Measurements from ENCODE around the gene CYP3A5. TPM values are rescaled to one million over a fixed set of nuclear protein-coding genes. Genes with fewer than 3 reads are reported as not detected.

Gene CYP3A5
- total and polyA plus RNA-seq, 9 of the 15 experiments (the other 6 are each of a cell fraction or from before 2014, with no cell fraction given), result 0.73 to 2.8 (median 1.5) TPM

GRCh38 chr7:99625321-99625720 lies 54.5 kb downstream of the CYP3A5 start:
- in situ Hi-C loops (cut with MboI) (no loop called here), intact Hi-C loops (cut with micrococcal nuclease) (no loop called here)
- no peak overlapping the region for H3K4me2 ChIP-seq (ENCODE audit: insufficient read depth, low read length)
- POLR2A ChIA-PET, result interaction anchor here (0.6 to 1.4 kb wide), 3 partner anchors 8 to 344 kb away, joined by 3 to 5 read pairs (median 3); no protein-coding TSS in a partner anchor
- peaks cover 98% of the 10 kb centered on the region for H3K36me3 ChIP-seq (ENCODE audit: control insufficient read depth, insufficient read depth, low read length)
- peaks cover 11% of the 10 kb centered on the region; the same call in 1 of the 2 replicates for H4K20me1 ChIP-seq (replicated peaks; ENCODE audit: control insufficient read depth, insufficient read depth, low read length)
- ATAC-seq (no peak), FAIRE-seq (no peak), DNase-seq (ENCODE audit: extremely low read depth in 1 of 4, low spot score in 3 of 4) (no peak)
- H3K79me2 ChIP-seq (ENCODE audit: control insufficient read depth, insufficient read depth, low read length), result no peaks in the 10 kb centered on the region
- H3K4me1 ChIP-seq (replicated peaks in 1 of 2; ENCODE audit: control insufficient read depth in 2 of 2, insufficient read depth in 2 of 2, low read length in 2 of 2), result peaks cover 0 to 8% of the 10 kb centered on the region in 2 experiments; a peak in 2 of 5 replicates
- BruUV-seq (replicated peaks), result no TSS peak
- no peaks in the 10 kb centered on the region for H3K9me3 ChIP-seq (replicated peaks; ENCODE audit: control insufficient read depth, insufficient read depth, low read depth, low read length)
- CTCF ChIA-PET (ENCODE audit: low intra/inter-chr PET ratio), result no interaction called here
- H3K9ac ChIP-seq (ENCODE audit: insufficient read depth in 1 of 2, low read depth in 2 of 2, low read length in 2 of 2), result 0 out of 4 replicates have a peak overlapping the region, but pooled peaks of 1 of the 2 experiments have one; percentile 7
- no peaks in the 10 kb centered on the region for H3K27me3 ChIP-seq (ENCODE audit: control insufficient read depth in 2 of 2, insufficient read depth in 2 of 2, low read length in 2 of 2)
- no peak overlapping the region for H3K27ac ChIP-seq (ENCODE audit: extremely low read depth, low read depth, low read length)
- no peaks in the 10 kb centered on the region for H3K9me1 ChIP-seq (ENCODE audit: control insufficient read depth, insufficient read depth, low read length)
- H2AFZ ChIP-seq (ENCODE audit: low read depth, low read length), result no peak overlapping the region
- whole genome bisulfite sequencing (ENCODE audit: insufficient coverage, low coverage, missing lambda C conversion rate), result 75% methylated on average over 5 of the region's 5 CpGs
- H3K4me3 ChIP-seq, result no peak overlapping the region
- TF ChIP-seq PRPF4 (IDR thresholded peaks at IDR 0.05; ENCODE audit: insufficient read depth, low read depth, low read length, poor library complexity, severe bottlenecking) (no peak), DIDO1 (tag; IDR thresholded peaks at IDR 0.05; ENCODE audit: low read depth) (no peak), MYBL2 (IDR thresholded peaks at IDR 0.05; ENCODE audit: low read depth) (no peak), MYBL2 (CRISPR knock-in tag; IDR thresholded peaks at IDR 0.05; ENCODE audit: borderline replicate concordance) (no peak), ZNF124 (CRISPR knock-in tag; IDR thresholded peaks at IDR 0.05) (no peak), ZNF347 (CRISPR knock-in tag; IDR thresholded peaks at IDR 0.05; ENCODE audit: low read depth) (no peak), RBBP5 (IDR thresholded peaks at IDR 0.05; ENCODE audit: borderline replicate concordance, insufficient read depth, low read length, poor library complexity, severe bottlenecking) (no peak), EZH2 (IDR thresholded peaks at IDR 0.05; ENCODE audit: borderline replicate concordance, low read depth, low read length) (no peak), PHF21A (IDR thresholded peaks at IDR 0.05; ENCODE audit: borderline replicate concordance, low read depth) (no peak), ELF4 (CRISPR knock-in tag; IDR thresholded peaks at IDR 0.05) (no peak), ZFP91 (CRISPR knock-in tag; IDR thresholded peaks at IDR 0.05) (no peak), CEBPZ (IDR thresholded peaks at IDR 0.05; ENCODE audit: borderline replicate concordance, low read depth, low read length) (no peak), ELF2 (CRISPR knock-in tag; IDR thresholded peaks at IDR 0.05) (no peak), NBN (IDR thresholded peaks at IDR 0.05; ENCODE audit: low read depth) (no peak), RHOXF2B (CRISPR knock-in tag; conservative IDR thresholded peaks at IDR 0.05) (no peak), LCOR (CRISPR knock-in tag; IDR thresholded peaks at IDR 0.05) (no peak), MTA1 (IDR thresholded peaks at IDR 0.05; ENCODE audit: borderline replicate concordance) (no peak)

Measured in K562 (cell line).